ENCODE measurements around the gene CFAP410. TPM values are rescaled to one million over a fixed set of nuclear protein-coding genes. Genes with fewer than 3 reads are reported as not detected.

Gene CFAP410
- total and polyA plus RNA-seq, 4 donors = 11.9 to 46.4 (median 36.6) TPM

DNA sequence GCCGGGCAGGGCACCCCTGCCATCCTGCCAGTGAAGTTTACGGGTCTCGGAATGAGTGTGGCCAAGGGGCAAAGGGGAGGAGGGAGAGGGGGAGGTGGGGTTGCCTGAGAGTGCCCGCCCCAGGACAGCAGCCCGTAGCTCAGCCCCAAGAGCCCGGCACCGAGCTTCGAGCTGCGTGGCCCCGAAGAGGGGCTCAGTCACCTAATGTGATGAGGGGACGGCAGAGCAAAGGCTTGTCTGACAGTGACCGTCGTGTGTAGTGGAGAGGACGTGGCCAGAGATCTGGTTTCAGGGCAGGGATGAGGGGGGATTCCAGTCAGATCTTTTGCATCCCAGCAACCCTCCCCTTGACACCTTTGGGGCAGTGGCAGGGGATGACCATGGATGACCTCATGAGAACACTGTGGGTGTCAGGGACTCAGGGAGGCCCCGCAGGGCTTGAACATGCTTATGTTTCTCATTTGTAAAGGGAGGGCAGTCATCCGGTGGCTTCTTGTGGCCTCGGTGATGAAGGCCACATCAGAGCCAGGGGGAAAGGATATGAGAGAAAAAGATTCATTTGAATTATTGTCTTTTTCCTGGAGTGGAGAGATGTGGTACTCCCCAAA, 13.2 kb upstream of the CFAP410 start:
- Histone ChIP-seq H3K4me3 (ENCODE audit: low read depth, low read length) (no peak overlapping the region), H3K27ac (ENCODE audit: low read depth, low read length) (no peak overlapping the region), H3K4me1 (ENCODE audit: control insufficient read depth, insufficient read depth, low read length) (peaks cover 17% of the 10 kb centered on the region), H3K9me3 (ENCODE audit: control insufficient read depth, insufficient read depth, low read length) (no peaks in the 10 kb centered on the region), H3K27me3 (ENCODE audit: control insufficient read depth, insufficient read depth, low read length) (peaks cover 27% of the 10 kb centered on the region), H3K36me3 (ENCODE audit: control insufficient read depth, insufficient read depth, low read length) (peaks cover 12% of the 10 kb centered on the region)
- WGBS (ENCODE audit: insufficient coverage) = 81% methylated on average over 14 of the region's 17 CpGs
- no peak for DNase-seq (ENCODE audit: low read depth in 4 of 6, low spot score in 6 of 6)

DNA sequence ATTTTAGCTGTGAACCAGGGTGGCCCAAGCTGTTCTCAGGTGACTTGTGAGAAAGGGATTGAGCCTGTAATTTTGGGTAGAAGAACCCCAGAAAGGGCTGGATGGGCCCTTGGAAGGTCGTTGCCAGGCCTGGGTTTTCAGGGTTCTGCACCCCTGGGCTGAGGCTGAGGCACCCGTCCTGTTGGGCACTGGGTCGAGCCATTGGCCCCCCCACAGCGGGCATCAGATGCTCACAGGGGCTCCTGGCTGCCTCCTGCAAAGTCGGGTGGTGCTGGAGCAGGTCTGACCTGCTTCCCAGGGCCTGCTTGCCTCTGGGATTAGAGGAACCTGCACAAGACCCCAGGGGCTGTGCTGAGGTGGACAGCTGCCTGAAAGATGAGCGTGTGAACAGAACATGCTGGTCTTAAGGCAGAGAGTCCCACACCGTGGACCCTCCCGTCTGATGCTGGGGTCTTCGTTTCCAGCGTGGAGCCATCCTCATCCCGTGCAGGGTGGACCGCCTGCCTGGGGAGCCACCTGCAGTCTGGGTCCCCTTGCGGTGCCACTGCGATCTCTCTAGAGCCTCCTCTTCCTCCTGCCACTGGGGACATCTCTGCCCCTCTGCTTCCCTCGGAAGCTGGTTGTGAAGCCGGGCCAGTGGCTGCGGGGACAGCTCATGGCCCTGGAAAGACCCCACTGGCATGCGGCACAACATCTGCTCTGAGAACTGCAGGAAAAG, 12.5 kb upstream of the CFAP410 start:
- Histone ChIP-seq H3K36me3 (ENCODE audit: control insufficient read depth, insufficient read depth, low read length) (peaks cover 7% of the 10 kb centered on the region), H3K4me1 (ENCODE audit: control insufficient read depth, insufficient read depth, low read length) (peaks cover 17% of the 10 kb centered on the region), H3K4me3 (ENCODE audit: low read depth, low read length) (no peak overlapping the region), H3K27ac (ENCODE audit: low read depth, low read length) (no peak overlapping the region), H3K27me3 (ENCODE audit: control insufficient read depth, insufficient read depth, low read length) (peaks cover 27% of the 10 kb centered on the region), H3K9me3 (ENCODE audit: control insufficient read depth, insufficient read depth, low read length) (no peaks in the 10 kb centered on the region)
- WGBS (ENCODE audit: insufficient coverage) = 83% methylated on average over 18 of the region's 18 CpGs
- DNase-seq (ENCODE audit: low read depth in 4 of 6, low spot score in 6 of 6) = no peak

DNA sequence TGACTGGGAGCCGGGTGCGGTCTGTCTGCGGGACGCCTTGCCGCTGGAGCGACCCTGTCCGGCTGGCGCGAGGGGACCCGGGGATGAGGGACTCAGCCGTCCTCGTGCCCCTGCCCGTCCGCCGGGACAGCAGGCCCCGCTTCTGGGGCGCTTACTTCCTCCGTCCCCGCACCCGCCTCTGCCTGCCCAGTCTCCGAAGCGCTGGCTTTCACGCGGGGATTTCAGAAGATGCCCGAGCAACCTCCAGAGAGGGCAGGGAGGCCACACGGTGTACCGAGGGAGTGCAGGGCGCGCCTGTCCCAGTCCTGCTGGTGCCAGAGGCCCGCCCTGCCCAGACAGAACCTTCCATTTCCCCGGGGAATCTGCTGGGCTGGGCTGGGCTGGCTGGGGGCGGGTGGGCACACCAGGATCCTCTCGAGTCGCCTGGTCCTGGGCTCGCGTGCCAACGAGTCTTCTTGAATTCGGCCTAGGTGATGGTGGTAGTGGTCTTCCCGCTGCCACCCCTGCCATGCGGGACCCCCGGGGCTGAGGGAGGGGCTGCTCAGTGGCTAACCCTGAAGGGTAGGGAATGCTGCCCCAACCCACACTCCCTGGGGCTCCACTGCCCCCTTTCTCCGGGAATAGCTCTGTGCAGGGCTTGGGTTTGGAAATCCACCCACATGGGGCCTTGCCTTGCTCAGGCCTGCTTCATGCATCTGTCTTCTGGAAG, 11.7 kb upstream of the CFAP410 start:
- no peak for DNase-seq (ENCODE audit: low read depth in 4 of 6, low spot score in 6 of 6)
- Histone ChIP-seq H3K4me3 (ENCODE audit: low read depth, low read length) (no peak overlapping the region), H3K9me3 (ENCODE audit: control insufficient read depth, insufficient read depth, low read length) (no peaks in the 10 kb centered on the region), H3K36me3 (ENCODE audit: control insufficient read depth, insufficient read depth, low read length) (peaks cover 7% of the 10 kb centered on the region), H3K4me1 (ENCODE audit: control insufficient read depth, insufficient read depth, low read length) (peaks cover 17% of the 10 kb centered on the region), H3K27ac (ENCODE audit: low read depth, low read length) (no peak overlapping the region), H3K27me3 (ENCODE audit: control insufficient read depth, insufficient read depth, low read length) (peaks cover 27% of the 10 kb centered on the region)
- 12% methylated on average over 38 of the region's 42 CpGs for WGBS (ENCODE audit: insufficient coverage)

DNA sequence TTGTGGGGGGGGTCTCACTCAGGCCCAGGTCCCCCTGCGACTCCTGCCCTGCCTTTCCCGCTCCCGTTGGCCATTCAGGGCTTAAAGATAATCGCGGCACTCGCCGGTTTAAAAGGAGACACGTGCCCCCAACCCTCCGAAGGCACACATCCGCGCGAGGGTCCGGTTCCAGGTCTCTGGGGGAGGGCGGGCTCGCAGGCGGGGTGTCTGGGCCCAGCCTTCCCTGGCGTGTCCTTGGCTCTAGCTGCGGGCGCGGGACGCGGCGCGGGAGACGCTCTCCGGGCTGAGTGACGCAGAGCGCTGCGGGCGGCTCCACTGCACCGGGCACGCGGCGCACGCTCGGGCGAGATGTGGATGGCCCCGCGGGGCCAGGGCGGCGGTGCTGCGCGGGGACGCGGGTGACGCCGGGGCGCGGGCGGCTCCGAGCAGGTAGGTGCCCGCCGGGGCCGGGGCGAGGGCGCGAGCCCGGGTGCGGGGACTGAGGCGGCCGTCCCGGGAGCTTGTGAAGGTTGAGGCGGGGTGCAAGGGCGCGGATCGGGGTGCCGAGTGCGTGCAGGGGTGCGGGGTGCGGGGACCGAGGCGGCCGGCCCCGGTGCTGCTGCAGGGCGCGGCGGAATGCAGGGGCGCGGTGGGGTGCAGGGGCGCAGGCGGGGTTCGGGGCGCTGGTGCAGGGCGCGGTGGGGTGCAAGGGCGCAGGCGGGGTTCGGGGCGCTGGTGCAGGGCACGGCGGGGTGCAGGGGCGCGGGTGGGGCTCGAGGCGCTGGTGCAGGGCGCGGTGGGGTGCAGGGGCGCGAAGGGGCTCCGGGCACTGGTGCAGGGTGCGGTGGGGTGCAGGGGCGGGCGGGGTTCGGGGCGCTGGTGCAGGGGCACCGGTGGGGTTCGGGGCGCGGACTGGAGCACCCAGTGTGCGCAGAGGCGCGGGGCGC, 10.9 kb upstream of the CFAP410 start:
- WGBS (ENCODE audit: insufficient coverage) = 3% methylated on average over 98 of the region's 113 CpGs
- peaks cover 7% of the 10 kb centered on the region for H3K36me3 ChIP-seq (ENCODE audit: control insufficient read depth, insufficient read depth, low read length)
- no peak overlapping the region for H3K4me3 ChIP-seq (ENCODE audit: low read depth, low read length)
- H3K27ac ChIP-seq (ENCODE audit: low read depth, low read length) = no peak overlapping the region
- peak in 1 of 6 donors; percentile 71 for DNase-seq (ENCODE audit: low read depth in 4 of 6, low spot score in 6 of 6)
- H3K27me3 ChIP-seq (ENCODE audit: control insufficient read depth, insufficient read depth, low read length) = peaks cover 27% of the 10 kb centered on the region
- no peaks in the 10 kb centered on the region for H3K9me3 ChIP-seq (ENCODE audit: control insufficient read depth, insufficient read depth, low read length)
- H3K4me1 ChIP-seq (ENCODE audit: control insufficient read depth, insufficient read depth, low read length) = peaks cover 17% of the 10 kb centered on the region

GRCh38 chr21:44349416-44349846, 10.2 kb upstream of the CFAP410 start:
- no peak for DNase-seq (ENCODE audit: low read depth in 4 of 6, low spot score in 6 of 6)
- no peak overlapping the region for H3K4me3 ChIP-seq (ENCODE audit: low read depth, low read length)
- H3K27me3 ChIP-seq (ENCODE audit: control insufficient read depth, insufficient read depth, low read length) = peaks cover 27% of the 10 kb centered on the region
- no peak overlapping the region for H3K27ac ChIP-seq (ENCODE audit: low read depth, low read length)
- peaks cover 17% of the 10 kb centered on the region for H3K4me1 ChIP-seq (ENCODE audit: control insufficient read depth, insufficient read depth, low read length)
- peaks cover 5% of the 10 kb centered on the region for H3K36me3 ChIP-seq (ENCODE audit: control insufficient read depth, insufficient read depth, low read length)
- H3K9me3 ChIP-seq (ENCODE audit: control insufficient read depth, insufficient read depth, low read length) = no peaks in the 10 kb centered on the region
- WGBS (ENCODE audit: insufficient coverage) = 69% methylated on average over 12 of the region's 12 CpGs

DNA sequence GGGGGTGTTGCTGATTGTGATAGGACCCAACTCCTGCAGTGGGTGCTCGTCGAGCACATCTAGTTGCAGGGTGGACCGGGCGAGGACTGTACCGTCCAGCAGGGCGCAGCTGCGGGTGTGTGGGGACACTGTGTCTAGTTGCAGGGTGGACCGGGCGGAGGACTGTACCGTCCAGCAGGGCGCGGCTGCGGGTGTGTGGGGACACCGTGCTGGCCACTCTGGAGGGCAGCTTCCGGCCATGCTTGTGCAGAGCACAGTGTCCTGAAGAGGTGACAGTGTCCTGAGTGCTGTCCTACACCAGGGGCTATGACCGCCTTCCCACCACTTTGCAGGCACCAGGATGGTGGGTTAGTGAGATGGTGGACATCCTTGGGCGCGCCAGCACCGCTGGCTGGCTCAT, 9.7 kb upstream of the CFAP410 start:
- H3K27ac ChIP-seq (ENCODE audit: low read depth, low read length) = no peak overlapping the region
- H3K27me3 ChIP-seq (ENCODE audit: control insufficient read depth, insufficient read depth, low read length) = peaks cover 27% of the 10 kb centered on the region
- 93% methylated on average over 16 of the region's 19 CpGs for WGBS (ENCODE audit: insufficient coverage)
- H3K36me3 ChIP-seq (ENCODE audit: control insufficient read depth, insufficient read depth, low read length) = peaks cover 5% of the 10 kb centered on the region
- H3K4me1 ChIP-seq (ENCODE audit: control insufficient read depth, insufficient read depth, low read length) = peaks cover 17% of the 10 kb centered on the region
- DNase-seq (ENCODE audit: low read depth in 4 of 6, low spot score in 6 of 6) = no peak
- no peak overlapping the region for H3K4me3 ChIP-seq (ENCODE audit: low read depth, low read length)
- no peaks in the 10 kb centered on the region for H3K9me3 ChIP-seq (ENCODE audit: control insufficient read depth, insufficient read depth, low read length)

- Histone ChIP-seq H3K36me3 (ENCODE audit: control insufficient read depth, insufficient read depth, low read length) (peaks cover 5% of the 10 kb centered on the region), H3K4me1 (ENCODE audit: control insufficient read depth, insufficient read depth, low read length) (peaks cover 17% of the 10 kb centered on the region), H3K9me3 (ENCODE audit: control insufficient read depth, insufficient read depth, low read length) (no peaks in the 10 kb centered on the region), H3K27ac (ENCODE audit: low read depth, low read length) (no peak overlapping the region), H3K4me3 (ENCODE audit: low read depth, low read length) (no peak overlapping the region), H3K27me3 (ENCODE audit: control insufficient read depth, insufficient read depth, low read length) (peaks cover 27% of the 10 kb centered on the region)
- WGBS (ENCODE audit: insufficient coverage) = 59% methylated on average over 22 of the region's 22 CpGs
- no peak for DNase-seq (ENCODE audit: low read depth in 4 of 6, low spot score in 6 of 6)
Measured at GRCh38 chr21:44347911-44348451, 8.8 kb upstream of the CFAP410 start.

GRCh38 chr21:44345495-44345894, 6.3 kb upstream of the CFAP410 start:
- no peaks in the 10 kb centered on the region for H3K9me3 ChIP-seq (ENCODE audit: control insufficient read depth, insufficient read depth, low read length)
- no peaks in the 10 kb centered on the region for H3K36me3 ChIP-seq (ENCODE audit: control insufficient read depth, insufficient read depth, low read length)
- H3K27me3 ChIP-seq (ENCODE audit: control insufficient read depth, insufficient read depth, low read length) = peaks cover 9% of the 10 kb centered on the region
- no peak overlapping the region for H3K27ac ChIP-seq (ENCODE audit: low read depth, low read length)
- 61% methylated on average over 11 of the region's 11 CpGs for WGBS (ENCODE audit: insufficient coverage)
- no peak for DNase-seq (ENCODE audit: low read depth in 4 of 6, low spot score in 6 of 6)
- H3K4me3 ChIP-seq (ENCODE audit: low read depth, low read length) = no peak overlapping the region
- H3K4me1 ChIP-seq (ENCODE audit: control insufficient read depth, insufficient read depth, low read length) = peaks cover 4% of the 10 kb centered on the region
